ENCODE results near the gene SPATA12. TPM values are rescaled to one million over a fixed set of nuclear protein-coding genes. Genes with fewer than 3 reads are reported as not detected.
A peak's percentile ranks its signal among the peaks of the same experiment; 100 is the strongest.

SPATA12 gene
- total RNA-seq, 4 donors from 2014 or later: not detected

GRCh38 chr3:57069503-57069902, 9.0 kb downstream of the SPATA12 start:
- no peak for DNase-seq (ENCODE audit: low spot score in 2 of 2)
- TF ChIP-seq POLR2A (IDR thresholded peaks at IDR 0.05) (no peak), EP300 (IDR thresholded peaks at IDR 0.05) (no peak), CTCF (IDR thresholded peaks at IDR 0.05) (no peak)
- Histone ChIP-seq H3K27ac (no peak overlapping the region), H3K36me3 (no peaks in the 10 kb centered on the region), H3K27me3 (no peaks in the 10 kb centered on the region), H3K9me3 (no peaks in the 10 kb centered on the region), H3K4me1 (peaks cover 0 to 13% (median 0%) of the 10 kb centered on the region in 4 donors), H3K4me3 (no peak overlapping the region)
- WGBS, 2 donors: 55 to 82% methylated on average over 5 to 6 of the region's 6 CpGs

GRCh38 chr3:57073628-57074027, 13.2 kb downstream of the SPATA12 start:
- no peak overlapping the region for H3K4me3 ChIP-seq
- H3K9me3 ChIP-seq: no peaks in the 10 kb centered on the region
- H3K4me1 ChIP-seq: peaks cover 0 to 16% (median 3%) of the 10 kb centered on the region in 4 donors
- H3K36me3 ChIP-seq: no peaks in the 10 kb centered on the region
- DNase-seq (ENCODE audit: low spot score in 2 of 2): no peak
- TF ChIP-seq CTCF (IDR thresholded peaks at IDR 0.05) (no peak), EP300 (IDR thresholded peaks at IDR 0.05) (no peak), POLR2A (IDR thresholded peaks at IDR 0.05) (no peak)
- 83 to 88% methylated on average over 3 of the region's 3 CpGs for WGBS, 2 donors
- peaks cover 0 to 22% of the 10 kb centered on the region in 2 donors for H3K27me3 ChIP-seq
- no peak overlapping the region for H3K27ac ChIP-seq

- WGBS, 2 donors: 80 to 84% methylated on average over 4 of the region's 4 CpGs
- peaks cover 0 to 16% (median 3%) of the 10 kb centered on the region in 4 donors for H3K4me1 ChIP-seq
- TF ChIP-seq EP300 (IDR thresholded peaks at IDR 0.05): no peak
- no peak overlapping the region for H3K27ac ChIP-seq
- no peak for DNase-seq (ENCODE audit: low spot score in 2 of 2)
- H3K9me3 ChIP-seq: no peaks in the 10 kb centered on the region
- H3K36me3 ChIP-seq: no peaks in the 10 kb centered on the region
- H3K27me3 ChIP-seq: peaks cover 0 to 25% of the 10 kb centered on the region in 2 donors
- no peak overlapping the region for H3K4me3 ChIP-seq
These were observed 13.7 kb downstream of the SPATA12 start for GRCh38 chr3:57074135-57074534.

- H3K4me1 ChIP-seq: peaks cover 0 to 21% (median 3%) of the 10 kb centered on the region in 4 donors
- H3K36me3 ChIP-seq: no peaks in the 10 kb centered on the region
- no peak for DNase-seq (ENCODE audit: low spot score in 2 of 2)
- H3K4me3 ChIP-seq: no peak overlapping the region
- TF ChIP-seq EP300 (IDR thresholded peaks at IDR 0.05) (no peak), CTCF (IDR thresholded peaks at IDR 0.05) (no peak), POLR2A (IDR thresholded peaks at IDR 0.05) (no peak)
- H3K27me3 ChIP-seq: peaks cover 0 to 25% of the 10 kb centered on the region in 2 donors
- no peaks in the 10 kb centered on the region for H3K9me3 ChIP-seq
- no peak overlapping the region for H3K27ac ChIP-seq
- 96 to 99% methylated on average over 3 of the region's 3 CpGs for WGBS, 2 donors
These were observed 16.0 kb downstream of the SPATA12 start for GRCh38 chr3:57076422-57076951.

- peak overlapping the region; percentile 56 to 80 (median 74) for H3K4me3 ChIP-seq
- peaks cover 0 to 21% (median 3%) of the 10 kb centered on the region in 4 donors for H3K4me1 ChIP-seq
- H3K27ac ChIP-seq: peak overlapping the region in 1 of 4 donors; percentile 84
- 42 to 45% methylated on average over 9 of the region's 9 CpGs for WGBS, 2 donors
- H3K36me3 ChIP-seq: no peaks in the 10 kb centered on the region
- DNase-seq (ENCODE audit: low spot score in 2 of 2): no peak
- peaks cover 0 to 25% of the 10 kb centered on the region in 2 donors for H3K27me3 ChIP-seq
- TF ChIP-seq POLR2A (IDR thresholded peaks at IDR 0.05) (no peak), CTCF (IDR thresholded peaks at IDR 0.05) (no peak), EP300 (IDR thresholded peaks at IDR 0.05) (no peak)
- H3K9me3 ChIP-seq: no peaks in the 10 kb centered on the region
These were observed 17.3 kb downstream of the SPATA12 start for GRCh38 chr3:57077630-57078343.

All from tibial nerve (tissue), 4 donors.